SK-N-SH (cell line): ENCODE measurements around the gene P4HTM. TPM values are rescaled to one million over a fixed set of nuclear protein-coding genes. Genes with fewer than 3 reads are reported as not detected.
A peak's percentile ranks its signal among the peaks of the same experiment; 100 is the strongest.

Source experiments
- CTCF ChIA-PET: fragments of 300-600, 350-600 bp; formaldehyde crosslinking; extraction: SDS; loops from one replicate; lab custom pipeline; 2021; lab: Yijun Ruan, JAX
- POLR2A ChIA-PET: fragments of 350-600 bp; sonication (Branson Sonifier 250); formaldehyde crosslinking; extraction: SDS; loops from one replicate; lab custom pipeline; 2020; ENCODE audit warnings: antibody characterized with exemption, inconsistent platforms; lab: Yijun Ruan, JAX
- DNase-seq: peaks from one replicate; pipeline ENCODE4 v3.0.0; 2012
- H2AFZ ChIP-seq: fragments of 200-600 bp; sonication (generic); 2 replicates; pipeline ENCODE4 v1.8.1; 2016; ENCODE audit warnings: antibody characterized with exemption, mild to moderate bottlenecking, low read depth
- H3F3A ChIP-seq: fragments of 200-600 bp; sonication (generic); replicated peaks from 2 replicates; pipeline ENCODE3; 2016; ENCODE audit warnings: antibody characterized with exemption, mild to moderate bottlenecking; ENCODE audit not compliant: insufficient read depth
- H3K27ac ChIP-seq, 2 experiments: fragments of 200-500 bp in 1 of 2; fragments of 200-600 bp in 1 of 2; sonication (Bioruptor generic) in 1 of 2; sonication (generic), shearing (Covaris generic) in 1 of 2; 2 replicates each; pipeline versions ENCODE4 v1.5.1 to v1.6.1; 2014 to 2016; ENCODE audit warnings: low read depth in 2 of 2, inconsistent platforms in 1 of 2, low read length in 1 of 2, mild to moderate bottlenecking in 1 of 2, mixed read lengths in 1 of 2
- H3K27me3 ChIP-seq: fragments of 200-600 bp; sonication (generic), shearing (Covaris generic); 2 replicates; pipeline ENCODE4 v1.6.1; 2016; ENCODE audit warnings: mixed run types; ENCODE audit not compliant: insufficient read depth
- H3K36me3 ChIP-seq, 2 experiments: fragments of 200-500 bp in 1 of 2; fragments of 200-600 bp in 1 of 2; sonication (Bioruptor generic) in 1 of 2; sonication (generic) in 1 of 2; replicated peaks in 1 of 2; 2 replicates each; pipeline versions ENCODE3 to v1.5.1; 2014 to 2016; ENCODE audit warnings: low read length in 1 of 2, mild to moderate bottlenecking in 1 of 2; ENCODE audit not compliant: insufficient read depth in 2 of 2, control insufficient read depth in 1 of 2
- H3K4me1 ChIP-seq, 2 experiments: fragments of 200-500 bp in 1 of 2; fragments of 200-600 bp in 1 of 2; sonication (Bioruptor generic) in 1 of 2; sonication (generic), shearing (Covaris generic) in 1 of 2; 2 replicates each; pipeline versions ENCODE4 v1.5.1 to v1.6.1; 2014 to 2016; ENCODE audit warnings: low read depth in 1 of 2, low read length in 1 of 2, mixed run types in 1 of 2; ENCODE audit not compliant: insufficient read depth in 2 of 2, control insufficient read depth in 1 of 2
- H3K4me2 ChIP-seq: fragments of 200-600 bp; sonication (generic), shearing (Covaris generic); 2 replicates; pipeline ENCODE4 v1.6.1; 2017; ENCODE audit warnings: mixed run types
- H3K4me3 ChIP-seq, 2 experiments: fragments of 200-500 bp in 1 of 2; fragments of 200-600 bp in 1 of 2; sonication (Bioruptor generic) in 1 of 2; sonication (generic), shearing (Covaris generic) in 1 of 2; 2 replicates each; pipeline versions ENCODE4 v1.5.1 to v1.8.1; 2014 to 2016; ENCODE audit warnings: low read depth in 2 of 2, inconsistent platforms in 1 of 2, low read length in 1 of 2, mild to moderate bottlenecking in 1 of 2, mixed read lengths in 1 of 2, moderate library complexity in 1 of 2
- H3K79me2 ChIP-seq: fragments of 200-600 bp; sonication (generic); 2 replicates; pipeline ENCODE4 v1.8.1; 2017; ENCODE audit warnings: mild to moderate bottlenecking; ENCODE audit not compliant: insufficient read depth
- H3K9ac ChIP-seq: fragments of 200-600 bp; sonication (generic); 2 replicates; pipeline ENCODE4 v1.6.1; 2017; ENCODE audit warnings: mixed run types
- H3K9me2 ChIP-seq: fragments of 200-600 bp; sonication (generic); 2 replicates; pipeline ENCODE4 v1.6.1; 2017; ENCODE audit warnings: mixed run types
- H3K9me3 ChIP-seq: fragments of 200-600 bp; sonication (generic); 2 replicates; pipeline ENCODE4 v1.6.1; 2017; ENCODE audit warnings: mixed run types, mild to moderate bottlenecking, moderate library complexity
- H4K20me1 ChIP-seq: fragments of 200-600 bp; sonication (generic); 2 replicates; pipeline ENCODE4 v1.6.1; 2017; ENCODE audit warnings: mild to moderate bottlenecking, mixed run types; ENCODE audit not compliant: insufficient read depth
- CTCF ChIP-seq: fragments of 200-600 bp; sonication (generic); IDR thresholded peaks from 2 replicates; pipeline ENCODE4 v1.6.1; 2017; ENCODE audit warnings: antibody characterized with exemption, mild to moderate bottlenecking, moderate library complexity
- EZH2phosphoT487 ChIP-seq: fragments of 200-600 bp; sonication (generic); IDR thresholded peaks from 2 replicates; pipeline ENCODE4 v1.6.1; 2017; ENCODE audit warnings: low read depth, mixed run types, mild to moderate bottlenecking, antibody characterized with exemption, moderate library complexity, borderline replicate concordance
- FOXM1 ChIP-seq: IDR thresholded peaks from 2 replicates; pipeline ENCODE4 v1.4.0; 2012; ENCODE audit warnings: low read depth, mild to moderate bottlenecking
- GABPA ChIP-seq: IDR thresholded peaks from 2 replicates; pipeline ENCODE4 v1.4.0; 2012; ENCODE audit warnings: low read depth, mild to moderate bottlenecking
- GATA2 ChIP-seq: sonication (generic); formaldehyde crosslinking; IDR thresholded peaks from 2 replicates; pipeline ENCODE4 v1.5.0; 2020; ENCODE audit warnings: mild to moderate bottlenecking, missing genetic modification reagents
- NFIC ChIP-seq: IDR thresholded peaks from 2 replicates; pipeline ENCODE4 v1.4.0; 2012; ENCODE audit warnings: borderline replicate concordance
- NRF1 ChIP-seq: IDR thresholded peaks from 2 replicates; pipeline ENCODE4 v1.6.1; 2012; ENCODE audit warnings: low read depth, mild to moderate bottlenecking, low read length
- RCOR1 ChIP-seq: fragments of 150-350 bp; IDR thresholded peaks from 2 replicates; pipeline ENCODE4 v1.6.1; 2017; ENCODE audit warnings: antibody characterized with exemption, low read length
- REST ChIP-seq: IDR thresholded peaks from 2 replicates; pipeline ENCODE4 v1.6.1; 2012; ENCODE audit warnings: mild to moderate bottlenecking, low read depth, low read length, moderate library complexity
- RXRA ChIP-seq: IDR thresholded peaks from 2 replicates; pipeline ENCODE4 v1.4.0; 2012; ENCODE audit warnings: low read depth, mild to moderate bottlenecking, borderline replicate concordance
- SIN3A ChIP-seq: IDR thresholded peaks from 2 replicates; pipeline ENCODE4 v1.6.1; 2012; ENCODE audit warnings: low read depth, mild to moderate bottlenecking, low read length, moderate library complexity, borderline replicate concordance
- SMC3 ChIP-seq: IDR thresholded peaks from 2 replicates; pipeline ENCODE4 v1.6.1; 2012; ENCODE audit warnings: low read depth, low read length, improper control_type of control experiment
- TAF1 ChIP-seq: IDR thresholded peaks from 2 replicates; pipeline ENCODE4 v1.6.1; 2012; ENCODE audit warnings: low read depth, mild to moderate bottlenecking, low read length, moderate library complexity, borderline replicate concordance
- TCF12 ChIP-seq: IDR thresholded peaks from 2 replicates; pipeline ENCODE4 v1.4.0; 2012
- TEAD4 ChIP-seq: IDR thresholded peaks from 2 replicates; pipeline ENCODE4 v1.4.0; 2012; ENCODE audit warnings: mild to moderate bottlenecking, borderline replicate concordance; ENCODE audit not compliant: insufficient read depth
- USF2 ChIP-seq: fragments of 150-350 bp; IDR thresholded peaks from 2 replicates; pipeline ENCODE4 v1.6.1; 2017; ENCODE audit warnings: antibody characterized with exemption, low read length, low read depth, borderline replicate concordance
- ZBTB33 ChIP-seq: IDR thresholded peaks from 2 replicates; pipeline ENCODE4 v1.4.0; 2012; ENCODE audit warnings: low read depth, borderline replicate concordance
- WGBS: methylation state at CpG from one replicate; pipeline ENCODE4 v1.1.6; 2017; ENCODE audit warnings: low lambda C conversion rate; 5-methylcytosine and 5-hydroxymethylcytosine counted together
- polyA plus RNA-seq, 3 experiments: library from polyadenylated mRNA; depleted of rRNA; stranded (reverse); fragments of >200 nt; gene quantifications; 2 replicates each; pipeline ENCODE4 v1.2.3, GENCODE V29; 2012

The P4HTM gene
- polyA plus RNA-seq, 1 of the 3 experiments (the other 2 are of a cell fraction): 21.0 TPM

- TF ChIP-seq USF2 (no peak), TAF1 (peak; percentile 98), NFIC (no peak), GATA2 (CRISPR knock-in tag) (no peak), TEAD4 (no peak), GABPA (peak; percentile 10; the same call in 1 of the 2 replicates), RCOR1 (no peak), ZBTB33 (no peak), SMC3 (no peak)
Observed at GRCh38 chr3:49021213-49021812, 31.3 kb downstream of the P4HTM start (continued).

- Histone ChIP-seq H3F3A (peaks cover 42% of the 10 kb centered on the region), H3K9me3 (no peaks in the 10 kb centered on the region), H3K9ac (peak within 1 kb of the TSS; percentile 99), H3K4me3 (peak within 1 kb of the TSS; percentile 87 to 94), H3K4me1 (peaks cover under 1 to 35% of the 10 kb centered on the region in 2 experiments; a peak in 1 of 4 replicates), H3K27ac (peak within 1 kb of the TSS; percentile 99), H3K79me2 (peaks cover 81% of the 10 kb centered on the region), H2AFZ (peak within 1 kb of the TSS; percentile 92), H3K4me2 (peak within 1 kb of the TSS; percentile 97), H3K9me2 (no peaks in the 10 kb centered on the region), H3K27me3 (no peaks in the 10 kb centered on the region), H4K20me1 (no peaks in the 10 kb centered on the region), H3K36me3 (peaks cover 36 to 38% of the 10 kb centered on the region in 2 experiments)
- DNase-seq: peak; percentile 95
- under 1% methylated on average over 18 of the region's 83 CpGs for WGBS
- ChIA-PET POLR2A (interaction anchor here (0.5 to 4.6 kb wide), 13 partner anchors 7 to 702 kb away, joined by 3 to 80 read pairs (median 4); partner anchors contain the start of genes COL7A1, GMPPB, GPX1 and IMPDH2), CTCF (interaction anchor here (0.6 to 14.2 kb wide), 24 partner anchors 9 to 428 kb away, joined by 3 to 114 read pairs (median 4); partner anchors contain the start of genes KLHDC8B, LAMB2, P4HTM and QRICH1)
- TF ChIP-seq USF2 (no peak), TCF12 (no peak), NRF1 (no peak), SIN3A (peak; percentile 75; the same call in 1 of the 2 replicates), GATA2 (CRISPR knock-in tag) (no peak), REST (0 out of 2 replicates have a peak, but pooled peaks have one; percentile 1), EZH2phosphoT487 (no peak), FOXM1 (peak; percentile 14; the same call in 1 of the 2 replicates), CTCF (peak; percentile 88), TAF1 (peak; percentile 92), RXRA (no peak), GABPA (peak; percentile 46; the same call in 1 of the 2 replicates)
Observed at GRCh38 chr3:49021813-49022687, 32.0 kb downstream of the P4HTM start, which contains the start of gene NDUFAF3. NDUFAF3 (plus strand) TSS chr3:49022121; CDS start chr3:49022145, 24 bp downstream.
